GM18526 (cell line): ENCODE results near the gene FAM151A.

Experiments used
- POLR2A ChIP-seq: IDR thresholded peaks from 3 replicates; pipeline ENCODE4 v1.6.1; 2011; ENCODE audit not compliant: insufficient read length; ENCODE audit errors: extremely low read depth

Gene FAM151A

GRCh38 chr1:54596756-54597155 lies 26.6 kb downstream of the FAM151A start:
- no peak for TF ChIP-seq POLR2A

GRCh38 chr1:54595956-54596498 lies 27.3 kb downstream of the FAM151A start:
- TF ChIP-seq POLR2A = no peak

- no peak for TF ChIP-seq POLR2A
These were observed 28.9 kb downstream of the FAM151A start for GRCh38 chr1:54594463-54594862.

GRCh38 chr1:54593571-54594160 lies 29.7 kb downstream of the FAM151A start:
- TF ChIP-seq POLR2A = no peak

- TF ChIP-seq POLR2A = no peak
These were observed 32.1 kb downstream of the FAM151A start for GRCh38 chr1:54591127-54591756.

GRCh38 chr1:54588377-54588776 lies 34.9 kb downstream of the FAM151A start:
- TF ChIP-seq POLR2A = no peak

- no peak for TF ChIP-seq POLR2A
These were observed 37.9 kb downstream of the FAM151A start for GRCh38 chr1:54585181-54586066.

- no peak for TF ChIP-seq POLR2A
These were observed 38.8 kb downstream of the FAM151A start for GRCh38 chr1:54584575-54584974.

GRCh38 chr1:54583871-54584270 lies 39.5 kb downstream of the FAM151A start:
- no peak for TF ChIP-seq POLR2A

GRCh38 chr1:54583307-54583686 lies 40.0 kb downstream of the FAM151A start:
- TF ChIP-seq POLR2A = no peak

GRCh38 chr1:54582566-54583306 lies 40.6 kb downstream of the FAM151A start:
- no peak for TF ChIP-seq POLR2A

GRCh38 chr1:54581621-54582035 lies 41.7 kb downstream of the FAM151A start:
- TF ChIP-seq POLR2A = no peak

GRCh38 chr1:54580856-54581550 lies 42.3 kb downstream of the FAM151A start:
- TF ChIP-seq POLR2A = no peak

GRCh38 chr1:54579337-54579781 lies 44.0 kb downstream of the FAM151A start:
- no peak for TF ChIP-seq POLR2A
